ENCODE data around the gene EXOSC10.

The EXOSC10 gene

GRCh38 chr1:11099310-11100148 lies at the start of gene EXOSC10:
TSS of gene EXOSC10 (minus strand) at chr1:11099869. CDS start at chr1:11099831, 38 bp downstream.
- peak; percentile 92 for DNase-seq

GRCh38 chr1:11147197-11147770 lies 47.6 kb upstream of the EXOSC10 start:
- no peak for DNase-seq

GRCh38 chr1:11145741-11146140 lies 46.1 kb upstream of the EXOSC10 start:
- DNase-seq = no peak

GRCh38 chr1:11144570-11145256 lies 45.0 kb upstream of the EXOSC10 start:
- DNase-seq = no peak

- DNase-seq = no peak
Measured at GRCh38 chr1:11143907-11144306, 44.2 kb upstream of the EXOSC10 start.

GRCh38 chr1:11143401-11143800 lies 43.7 kb upstream of the EXOSC10 start:
- no peak for DNase-seq

GRCh38 chr1:11142618-11143391 lies 43.1 kb upstream of the EXOSC10 start:
- no peak for DNase-seq

- no peak for DNase-seq
Measured at GRCh38 chr1:11138952-11139351, 39.3 kb upstream of the EXOSC10 start.

GRCh38 chr1:11138029-11138428 lies 38.4 kb upstream of the EXOSC10 start:
- no peak for DNase-seq

- DNase-seq = no peak
Measured at GRCh38 chr1:11134898-11135266, 35.2 kb upstream of the EXOSC10 start.

GRCh38 chr1:11134251-11134897 lies 34.7 kb upstream of the EXOSC10 start:
- no peak for DNase-seq

- peak; percentile 4 for DNase-seq
Measured at GRCh38 chr1:11132563-11133293, 33.1 kb upstream of the EXOSC10 start.

GRCh38 chr1:11131816-11132215 lies 32.1 kb upstream of the EXOSC10 start:
- no peak for DNase-seq

GRCh38 chr1:11130406-11130805 lies 30.7 kb upstream of the EXOSC10 start:
- DNase-seq = no peak

- no peak for DNase-seq
Measured at GRCh38 chr1:11129649-11130390, 30.2 kb upstream of the EXOSC10 start.

- no peak for DNase-seq
Measured at GRCh38 chr1:11126569-11126968, 26.9 kb upstream of the EXOSC10 start.

GRCh38 chr1:11125931-11126330 lies 26.3 kb upstream of the EXOSC10 start:
- DNase-seq = no peak

- DNase-seq = no peak
Measured at GRCh38 chr1:11124965-11125364, 25.3 kb upstream of the EXOSC10 start.

GRCh38 chr1:11116318-11116717 lies 16.6 kb upstream of the EXOSC10 start:
- no peak for DNase-seq

- DNase-seq = no peak
Measured at GRCh38 chr1:11114966-11115365, 15.3 kb upstream of the EXOSC10 start.
